SHP77 treated with DMSO at 0.1 percent for 48 hours (cell line): Measurements from ENCODE around the gene LRRC8A.
"Not testable (repeated sequence)": the region's sequence is repeated elsewhere in the genome, so short reads cannot be mapped to it uniquely, and the experiment has no call there.

Source experiments
- DNase-seq: peaks from one replicate; lab custom pipeline; 2025; lab: John Stamatoyannopoulos, UW

Gene LRRC8A

GRCh38 chr9:128881884-128882676, at the start of gene LRRC8A, which contains the start of gene KYAT1:
TSS of gene LRRC8A (plus strand) at chr9:128882133. CDS start at chr9:128907165, 25,032 bp downstream.
TSS of gene KYAT1 (minus strand) at chr9:128881950. CDS start at chr9:128845405, 36,545 bp downstream.
- peak; percentile 93 for DNase-seq

GRCh38 chr9:128833696-128834095, 48.2 kb upstream of the LRRC8A start:
- DNase-seq, result no peak

- no peak for DNase-seq
These were observed 46.4 kb upstream of the LRRC8A start for GRCh38 chr9:128835246-128836210.

GRCh38 chr9:128836509-128837145, 45.3 kb upstream of the LRRC8A start:
- DNase-seq, result no peak

GRCh38 chr9:128838338-128838737, 43.6 kb upstream of the LRRC8A start:
- DNase-seq, result no peak

- DNase-seq, result no peak
These were observed 41.4 kb upstream of the LRRC8A start for GRCh38 chr9:128840524-128840923.

GRCh38 chr9:128841694-128842492, 40.0 kb upstream of the LRRC8A start:
- DNase-seq, result no peak

GRCh38 chr9:128843171-128843570, 38.8 kb upstream of the LRRC8A start:
- DNase-seq, result not testable (repeated sequence)

- peak; percentile 40 for DNase-seq
These were observed 36.6 kb upstream of the LRRC8A start for GRCh38 chr9:128845186-128845931.

GRCh38 chr9:128846680-128847030, 35.3 kb upstream of the LRRC8A start:
- DNase-seq, result no peak

- no peak for DNase-seq
These were observed 34.1 kb upstream of the LRRC8A start for GRCh38 chr9:128847803-128848202.

- DNase-seq, result not testable (repeated sequence)
These were observed 30.9 kb upstream of the LRRC8A start for GRCh38 chr9:128851024-128851423.

GRCh38 chr9:128851779-128852600, 29.9 kb upstream of the LRRC8A start:
- peak; percentile 1 for DNase-seq

GRCh38 chr9:128852646-128853045, 29.3 kb upstream of the LRRC8A start:
- DNase-seq, result not testable (repeated sequence)

GRCh38 chr9:128854454-128854853, 27.5 kb upstream of the LRRC8A start:
- not testable (repeated sequence) for DNase-seq

- DNase-seq, result not testable (repeated sequence)
These were observed 23.5 kb upstream of the LRRC8A start for GRCh38 chr9:128858476-128858875.

- no peak for DNase-seq
These were observed 21.0 kb upstream of the LRRC8A start for GRCh38 chr9:128860937-128861336.

- no peak for DNase-seq
These were observed 20.4 kb upstream of the LRRC8A start for GRCh38 chr9:128861501-128861900.

- no peak for DNase-seq
These were observed 19.5 kb upstream of the LRRC8A start for GRCh38 chr9:128862401-128862851.

GRCh38 chr9:128863647-128864046, 18.3 kb upstream of the LRRC8A start:
- peak; percentile 5 for DNase-seq
